Hepatocyte (in vitro differentiated cells): ENCODE data around the gene WFDC13.

Experiments used
- CTCF ChIP-seq: fragments of 200-600 bp; sonication (generic); IDR thresholded peaks from 2 replicates; pipeline ENCODE4 v1.5.1; 2016; ENCODE audit warnings: antibody characterized with exemption, mild to moderate bottlenecking; ENCODE audit not compliant: poor library complexity
- EZH2 ChIP-seq: fragments of 200-600 bp; sonication (generic); IDR thresholded peaks from 2 replicates; pipeline ENCODE4 v1.6.1; 2016; ENCODE audit warnings: antibody characterized with exemption, mild to moderate bottlenecking, borderline replicate concordance
- EZH2phosphoT487 ChIP-seq: fragments of 200-600 bp; sonication (generic); IDR thresholded peaks from one replicate; pipeline ENCODE4 v1.6.1; 2018; ENCODE audit warnings: antibody characterized with exemption, mild to moderate bottlenecking, low read depth, moderate library complexity; ENCODE audit not compliant: unreplicated experiment, severe bottlenecking

GRCh38 chr20:45672765-45673164, 29.1 kb upstream of the WFDC13 start:
- TF ChIP-seq CTCF (no peak), EZH2 (no peak), EZH2phosphoT487 (no peak)
